ENCODE measurements around the gene NOP56.

Gene NOP56

GRCh38 chr20:2707353-2708072 lies 55.1 kb downstream of the NOP56 start:
- no peak for DNase-seq (ENCODE audit: extremely low read depth, insufficient read length)
- no peaks in the 10 kb centered on the region; the same call in 1 of the 2 replicates for H3K27me3 ChIP-seq (replicated peaks; ENCODE audit: control insufficient read depth, insufficient read depth, low read length)
- no peaks in the 10 kb centered on the region for H3K36me3 ChIP-seq (ENCODE audit: control insufficient read depth, insufficient read depth, low read length)
- H3K4me3 ChIP-seq (replicated peaks; ENCODE audit: low read depth, low read length): no peak overlapping the region
- TF ChIP-seq CTCF (IDR thresholded peaks at IDR 0.05; ENCODE audit: insufficient read depth, low read length, poor library complexity, severe bottlenecking): no peak
